CD4-positive, alpha-beta T cell (primary cell): ENCODE measurements around the gene NAGPA. TPM values are rescaled to one million over a fixed set of nuclear protein-coding genes. Genes with fewer than 3 reads are reported as not detected.
A peak's percentile ranks its signal among the peaks of the same experiment; 100 is the strongest.

ENCODE experiments used
- ATAC-seq: fragments of 200-7000 bp; cut with Tn5 transposase; one replicate; pipeline ENCODE4 v1.10.0; 2022; ENCODE audit warnings: mild to moderate bottlenecking; ENCODE audit not compliant: poor library complexity
- CTCF ChIA-PET: fragments of 350-600 bp; sonication (Branson Sonifier 250); formaldehyde crosslinking; loops from one replicate; lab custom pipeline; 2021; ENCODE audit warnings: antibody characterized with exemption, inconsistent platforms; lab: Charles Lee
- POLR2A ChIA-PET: fragments of 350-600 bp; sonication (Branson Sonifier 250); formaldehyde crosslinking; loops from one replicate; lab custom pipeline; 2021; ENCODE audit warnings: antibody characterized with exemption, inconsistent platforms; lab: Charles Lee
- DNase-seq, 14 experiments: peaks; one replicate each; pipeline ENCODE4 v3.0.0-alpha.2; 2013 to 2020; ENCODE audit warnings: mixed read lengths in 2 of 14
- H3K27ac ChIP-seq, 2 donors: one replicate each; pipeline versions ENCODE4 v1.5.1 to v1.7.0; 2013; ENCODE audit warnings: low read length in 2 of 2, low read depth in 1 of 2, mild to moderate bottlenecking in 1 of 2
- H3K27me3 ChIP-seq, 2 experiments: 1 replicate in 1 of 2; 2 replicates in 1 of 2; pipeline versions ENCODE4 v1.6.1 to v1.7.0; 2013; ENCODE audit warnings: low read length in 2 of 2, control low read depth in 1 of 2, mild to moderate bottlenecking in 1 of 2, moderate library complexity in 1 of 2; ENCODE audit not compliant: insufficient read depth in 2 of 2, control insufficient read depth in 1 of 2
- H3K36me3 ChIP-seq: one replicate; pipeline ENCODE4 v1.6.1; 2013; ENCODE audit warnings: low read length, control low read depth; ENCODE audit not compliant: insufficient read depth
- H3K4me1 ChIP-seq: one replicate; pipeline ENCODE4 v1.6.1; 2013; ENCODE audit warnings: low read length, control low read depth; ENCODE audit not compliant: insufficient read depth
- H3K4me3 ChIP-seq: one replicate; pipeline ENCODE4 v1.5.1; 2013; ENCODE audit warnings: mild to moderate bottlenecking, low read length, moderate library complexity
- H3K9me3 ChIP-seq, 2 experiments: 1 replicate in 1 of 2; 2 replicates in 1 of 2; pipeline versions ENCODE4 v1.6.1 to v1.7.0; 2013; ENCODE audit warnings: low read length in 2 of 2, mild to moderate bottlenecking in 2 of 2, control low read depth in 1 of 2, moderate library complexity in 1 of 2; ENCODE audit not compliant: control insufficient read depth in 1 of 2, insufficient read depth in 1 of 2
- H3K27ac Mint-ChIP-seq: one replicate; pipeline ENCODE4 v1.8.0; 2020; ENCODE audit warnings: mixed read lengths
- H3K27me3 Mint-ChIP-seq: one replicate; pipeline ENCODE4 v1.8.0; 2021; ENCODE audit warnings: mixed read lengths
- H3K36me3 Mint-ChIP-seq: one replicate; pipeline ENCODE4 v1.8.0; 2021; ENCODE audit warnings: low read depth, mixed read lengths
- H3K4me1 Mint-ChIP-seq: one replicate; pipeline ENCODE4 v1.8.0; 2021; ENCODE audit warnings: low read depth, mixed read lengths
- H3K4me3 Mint-ChIP-seq: one replicate; pipeline ENCODE4 v1.8.0; 2020; ENCODE audit warnings: mild to moderate bottlenecking, mixed read lengths
- H3K9me3 Mint-ChIP-seq: one replicate; pipeline ENCODE4 v1.8.0; 2020; ENCODE audit warnings: mixed read lengths
- CTCF ChIP-seq: fragments of 200-600 bp; IDR thresholded peaks from one replicate; pipeline ENCODE4 v1.8.0; 2022; ENCODE audit warnings: antibody characterized with exemption, mild to moderate bottlenecking
- intact Hi-C, 2 experiments: fragments of 100-400 bp; cut with DNase I in 1 of 2; cut with micrococcal nuclease in 1 of 2; formaldehyde crosslinking; loops; one replicate each; pipeline versions ENCODE4 v1.15.1 to v1.9.0; 2023 to 2025; cut with DNase I, micrococcal nuclease
- total RNA-seq, 174 experiments: library from RNA in 2 of 174; stranded (reverse) in 2 of 174; gene quantifications; one replicate each; pipeline ENCODE4 v1.2.3 and lab custom pipeline; 2021 to 2026

NAGPA gene
- total RNA-seq, 2 experiments from 2014 or later = 30.0 to 34.0 TPM

- Mint-ChIP-seq H3K27me3 (no peaks in the 10 kb centered on the region), H3K4me3 (peak overlapping the region; percentile 81), H3K9me3 (no peaks in the 10 kb centered on the region), H3K4me1 (peaks cover 20% of the 10 kb centered on the region), H3K27ac (peak overlapping the region; percentile 68), H3K36me3 (peaks cover 20% of the 10 kb centered on the region)
- no peak overlapping the region for H3K27ac ChIP-seq
- DNase-seq (peak in 1 of 14 experiments; percentile 10), ATAC-seq (no peak)
- intact Hi-C loops = loop anchor here in 1 of 2 experiments (1.0 to 10.0 kb wide), 5 partner anchors 39 to 338 kb away; partner anchors contain the start of genes ALG1, ANKS3, DNAAF8 and GLYR1
- H3K9me3 ChIP-seq = no peaks in the 10 kb centered on the region
- ChIA-PET CTCF (no interaction called here), POLR2A (interaction anchor here (1.0 to 3.0 kb wide), 4 partner anchors 39 to 298 kb away, joined by 3 to 25 read pairs (median 9); partner anchors contain the start of genes ALG1, DNAAF8, EEF2KMT and SEC14L5)
- H3K4me1 ChIP-seq = peaks cover 19% of the 10 kb centered on the region
- TF ChIP-seq CTCF = no peak
- peak overlapping the region; percentile 73 for H3K4me3 ChIP-seq
- H3K36me3 ChIP-seq = peaks cover 13% of the 10 kb centered on the region
- no peaks in the 10 kb centered on the region for H3K27me3 ChIP-seq
Measured at GRCh38 chr16:5032748-5033167, 977 bp downstream of the NAGPA start.

GRCh38 chr16:5031601-5032000, 2.1 kb downstream of the NAGPA start:
- Histone ChIP-seq H3K4me1 (peaks cover 19% of the 10 kb centered on the region), H3K27ac (no peak overlapping the region), H3K36me3 (peaks cover 20% of the 10 kb centered on the region), H3K9me3 (no peaks in the 10 kb centered on the region), H3K4me3 (no peak overlapping the region), H3K27me3 (no peaks in the 10 kb centered on the region)
- H3K4me3 Mint-ChIP-seq = peak overlapping the region; percentile 81
- no peak for TF ChIP-seq CTCF
- peak overlapping the region; percentile 40 for H3K27ac Mint-ChIP-seq
- DNase-seq = no peak
- intact Hi-C loops = loop anchor here in 1 of 2 experiments (5.0 to 10.0 kb wide), 4 partner anchors 61 to 337 kb away; partner anchors contain the start of genes ANKS3, DNAAF8, GLYR1 and NUDT16L1
- no peaks in the 10 kb centered on the region for H3K9me3 Mint-ChIP-seq
- ChIA-PET POLR2A (no interaction called here), CTCF (interaction anchor here (1.7 kb wide), 1 partner anchor 53 kb away, joined by 4 read pairs; no protein-coding TSS in a partner anchor)
- no peaks in the 10 kb centered on the region for H3K27me3 Mint-ChIP-seq
- no peak for ATAC-seq
- H3K4me1 Mint-ChIP-seq = peaks cover 20% of the 10 kb centered on the region
- H3K36me3 Mint-ChIP-seq = peaks cover 29% of the 10 kb centered on the region

GRCh38 chr16:5030251-5030870, 3.4 kb downstream of the NAGPA start:
- Mint-ChIP-seq H3K27me3 (no peaks in the 10 kb centered on the region), H3K4me3 (no peak overlapping the region), H3K9me3 (no peaks in the 10 kb centered on the region), H3K4me1 (peaks cover 20% of the 10 kb centered on the region), H3K36me3 (peaks cover 29% of the 10 kb centered on the region), H3K27ac (no peak overlapping the region)
- Histone ChIP-seq H3K4me1 (peaks cover 19% of the 10 kb centered on the region), H3K9me3 (no peaks in the 10 kb centered on the region), H3K27me3 (no peaks in the 10 kb centered on the region), H3K36me3 (peaks cover 20% of the 10 kb centered on the region), H3K4me3 (no peak overlapping the region), H3K27ac (no peak overlapping the region)
- ATAC-seq = no peak
- ChIA-PET CTCF (interaction anchor here (1.7 kb wide), 1 partner anchor 54 kb away, joined by 4 read pairs; no protein-coding TSS in a partner anchor), POLR2A (no interaction called here)
- DNase-seq = no peak
- TF ChIP-seq CTCF = no peak
- intact Hi-C loops = loop anchor here in 1 of 2 experiments (5.0 to 10.0 kb wide), 4 partner anchors 62 to 336 kb away; partner anchors contain the start of genes ANKS3, DNAAF8, GLYR1 and NUDT16L1
